Measurements from ENCODE around the gene BCAR3.

The BCAR3 gene

DNA sequence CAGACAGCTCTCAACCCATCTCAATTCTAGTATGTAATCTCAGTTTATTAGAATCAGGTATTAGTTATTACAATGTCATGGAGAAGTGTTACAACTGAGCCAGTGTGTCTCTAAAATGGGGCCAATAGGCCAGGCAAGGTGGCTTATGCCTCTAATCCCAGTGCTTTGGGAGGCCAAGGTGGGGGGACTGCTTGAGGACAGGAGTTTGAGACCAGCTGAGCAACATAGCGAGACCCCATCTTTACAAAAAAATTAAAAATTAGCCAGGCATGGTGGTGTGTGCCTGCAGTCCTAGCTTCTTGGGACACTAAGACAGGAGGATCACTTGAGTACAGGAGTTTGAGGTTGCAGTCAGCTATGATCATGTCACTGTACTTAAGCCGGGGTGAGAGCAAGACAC is 104.9 kb downstream of the BCAR3 start:
- Histone ChIP-seq H3K36me3 (ENCODE audit: low read length) (no peaks in the 10 kb centered on the region), H4K20me1 (ENCODE audit: low read depth, low read length) (no peaks in the 10 kb centered on the region), H3K27me3 (ENCODE audit: low read length) (no peaks in the 10 kb centered on the region), H3F3A (ENCODE audit: insufficient read depth) (no peaks in the 10 kb centered on the region), H3K9me2 (replicated peaks; ENCODE audit: insufficient read depth, low read length) (no peaks in the 10 kb centered on the region), H3K4me2 (ENCODE audit: low read depth, low read length, poor library complexity, severe bottlenecking) (no peak overlapping the region), H3K9ac (ENCODE audit: low read length) (no peak overlapping the region), H3K9me3 (ENCODE audit: insufficient read depth, low read length) (no peaks in the 10 kb centered on the region), H3K79me2 (ENCODE audit: insufficient read depth, low read length) (no peaks in the 10 kb centered on the region), H3K4me3 (ENCODE audit: insufficient read depth, low read length, poor library complexity, severe bottlenecking) (no peak overlapping the region), H3K27ac (ENCODE audit: low read depth, low read length) (no peak overlapping the region), H2AFZ (ENCODE audit: low read depth, low read length, severe bottlenecking) (no peak overlapping the region)
- TF ChIP-seq, protein P1, sequence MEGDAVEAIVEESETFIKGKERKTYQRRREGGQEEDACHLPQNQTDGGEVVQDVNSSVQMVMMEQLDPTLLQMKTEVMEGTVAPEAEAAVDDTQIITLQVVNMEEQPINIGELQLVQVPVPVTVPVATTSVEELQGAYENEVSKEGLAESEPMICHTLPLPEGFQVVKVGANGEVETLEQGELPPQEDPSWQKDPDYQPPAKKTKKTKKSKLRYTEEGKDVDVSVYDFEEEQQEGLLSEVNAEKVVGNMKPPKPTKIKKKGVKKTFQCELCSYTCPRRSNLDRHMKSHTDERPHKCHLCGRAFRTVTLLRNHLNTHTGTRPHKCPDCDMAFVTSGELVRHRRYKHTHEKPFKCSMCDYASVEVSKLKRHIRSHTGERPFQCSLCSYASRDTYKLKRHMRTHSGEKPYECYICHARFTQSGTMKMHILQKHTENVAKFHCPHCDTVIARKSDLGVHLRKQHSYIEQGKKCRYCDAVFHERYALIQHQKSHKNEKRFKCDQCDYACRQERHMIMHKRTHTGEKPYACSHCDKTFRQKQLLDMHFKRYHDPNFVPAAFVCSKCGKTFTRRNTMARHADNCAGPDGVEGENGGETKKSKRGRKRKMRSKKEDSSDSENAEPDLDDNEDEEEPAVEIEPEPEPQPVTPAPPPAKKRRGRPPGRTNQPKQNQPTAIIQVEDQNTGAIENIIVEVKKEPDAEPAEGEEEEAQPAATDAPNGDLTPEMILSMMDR (IDR thresholded peaks at IDR 0.05; ENCODE audit: insufficient read depth, low read length, poor library complexity, severe bottlenecking), result no peak
- TF ChIP-seq EZH2phosphoT487 (conservative IDR thresholded peaks at IDR 0.05; ENCODE audit: low read length), result no peak

DNA sequence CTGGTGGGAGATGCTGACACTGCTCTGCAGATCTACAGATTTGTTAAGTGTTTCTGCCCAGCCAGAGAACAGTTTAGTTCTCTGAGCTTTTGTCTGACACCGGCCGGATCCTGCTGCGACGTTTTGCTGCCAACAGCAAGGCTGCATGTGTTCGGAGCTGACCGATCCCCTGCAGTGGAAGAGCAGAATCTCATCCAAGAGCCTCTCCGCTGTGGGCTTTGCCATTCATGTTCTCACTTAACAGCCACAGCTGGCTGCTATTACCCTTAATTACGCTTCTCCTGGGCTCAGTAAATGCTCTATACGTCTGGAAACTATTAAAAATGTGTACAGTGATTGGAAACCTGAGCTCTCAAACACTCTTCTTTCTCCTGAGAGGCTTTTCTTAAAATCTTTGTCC is 105.3 kb downstream of the BCAR3 start:
- H2AFZ ChIP-seq (ENCODE audit: low read depth, low read length, severe bottlenecking), result no peak overlapping the region
- H3K9me2 ChIP-seq (replicated peaks; ENCODE audit: insufficient read depth, low read length), result no peaks in the 10 kb centered on the region
- no peaks in the 10 kb centered on the region for H4K20me1 ChIP-seq (ENCODE audit: low read depth, low read length)
- H3K36me3 ChIP-seq (ENCODE audit: low read length), result no peaks in the 10 kb centered on the region
- no peaks in the 10 kb centered on the region for H3K9me3 ChIP-seq (ENCODE audit: insufficient read depth, low read length)
- no peak overlapping the region for H3K4me3 ChIP-seq (ENCODE audit: insufficient read depth, low read length, poor library complexity, severe bottlenecking)
- H3K79me2 ChIP-seq (ENCODE audit: insufficient read depth, low read length), result no peaks in the 10 kb centered on the region
- H3K27ac ChIP-seq (ENCODE audit: low read depth, low read length), result no peak overlapping the region
- TF ChIP-seq, protein P1 (IDR thresholded peaks at IDR 0.05; ENCODE audit: insufficient read depth, low read length, poor library complexity, severe bottlenecking), result no peak
- TF ChIP-seq EZH2phosphoT487 (conservative IDR thresholded peaks at IDR 0.05; ENCODE audit: low read length), result no peak
- no peak overlapping the region for H3K4me2 ChIP-seq (ENCODE audit: low read depth, low read length, poor library complexity, severe bottlenecking)
- H3F3A ChIP-seq (ENCODE audit: insufficient read depth), result no peaks in the 10 kb centered on the region
- H3K27me3 ChIP-seq (ENCODE audit: low read length), result no peaks in the 10 kb centered on the region
- no peak overlapping the region for H3K9ac ChIP-seq (ENCODE audit: low read length)

DNA sequence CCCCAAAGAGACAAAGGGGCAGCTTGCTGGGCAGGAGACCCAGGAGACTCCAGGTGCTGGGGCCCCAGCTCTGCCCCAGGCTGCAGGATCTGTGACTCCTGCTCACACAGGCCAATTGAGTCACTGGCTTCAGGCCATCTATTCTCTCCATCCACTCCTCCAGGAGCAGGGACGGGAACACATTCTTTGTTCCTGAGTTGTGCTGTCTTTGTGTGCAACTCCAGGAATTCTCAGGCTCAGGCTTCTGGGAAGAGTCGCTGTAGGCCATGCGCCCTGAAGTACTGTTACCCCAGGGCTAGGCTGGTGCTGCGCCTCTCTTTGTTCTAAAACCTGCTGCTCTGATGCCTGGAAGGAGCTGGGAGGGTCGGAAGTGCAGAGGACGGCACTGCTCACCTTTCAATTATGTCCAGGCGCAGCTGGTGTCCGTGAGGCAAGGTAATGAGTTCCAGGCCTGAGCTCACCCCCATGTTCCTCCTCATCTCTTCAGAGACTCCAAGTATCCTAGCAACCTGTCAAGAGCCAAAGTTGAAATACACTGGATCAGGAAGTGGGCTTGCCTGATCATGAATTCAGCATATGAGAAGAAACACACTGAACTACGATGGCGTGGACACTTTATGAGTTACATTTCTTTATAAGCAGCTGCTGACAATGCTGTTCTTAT is 105.9 kb downstream of the BCAR3 start:
- Histone ChIP-seq H3K9me2 (replicated peaks; ENCODE audit: insufficient read depth, low read length) (no peaks in the 10 kb centered on the region), H3F3A (ENCODE audit: insufficient read depth) (no peaks in the 10 kb centered on the region), H3K79me2 (ENCODE audit: insufficient read depth, low read length) (no peaks in the 10 kb centered on the region), H3K9ac (ENCODE audit: low read length) (no peak overlapping the region), H3K4me3 (ENCODE audit: insufficient read depth, low read length, poor library complexity, severe bottlenecking) (no peak overlapping the region), H3K27ac (ENCODE audit: low read depth, low read length) (no peak overlapping the region), H4K20me1 (ENCODE audit: low read depth, low read length) (no peaks in the 10 kb centered on the region), H2AFZ (ENCODE audit: low read depth, low read length, severe bottlenecking) (no peak overlapping the region), H3K27me3 (ENCODE audit: low read length) (no peaks in the 10 kb centered on the region), H3K9me3 (ENCODE audit: insufficient read depth, low read length) (no peaks in the 10 kb centered on the region), H3K36me3 (ENCODE audit: low read length) (no peaks in the 10 kb centered on the region), H3K4me2 (ENCODE audit: low read depth, low read length, poor library complexity, severe bottlenecking) (no peak overlapping the region)
- TF ChIP-seq EZH2phosphoT487 (conservative IDR thresholded peaks at IDR 0.05; ENCODE audit: low read length), result no peak
- TF ChIP-seq, protein P1 (IDR thresholded peaks at IDR 0.05; ENCODE audit: insufficient read depth, low read length, poor library complexity, severe bottlenecking), result no peak

Measured in SU-DHL-6 (cell line).